GM19467 (cell line): ENCODE measurements around the gene STYXL2.

ENCODE experiments used
- ATAC-seq: cut with Tn5 transposase; IDR thresholded peaks from one replicate; pipeline ENCODE4 v1.9.1; 2021; ENCODE audit warnings: mild to moderate bottlenecking, moderate library complexity; ENCODE audit not compliant: unreplicated experiment

Gene STYXL2

GRCh38 chr1:167105271-167106118, 11.6 kb downstream of the STYXL2 start:
- ATAC-seq, result no peak

- ATAC-seq, result no peak
These were observed 12.2 kb downstream of the STYXL2 start for GRCh38 chr1:167106119-167106461.

GRCh38 chr1:167107456-167107855, 13.6 kb downstream of the STYXL2 start:
- no peak for ATAC-seq

GRCh38 chr1:167109125-167109524, 15.2 kb downstream of the STYXL2 start:
- no peak for ATAC-seq

GRCh38 chr1:167110586-167110985, 16.7 kb downstream of the STYXL2 start:
- no peak for ATAC-seq

GRCh38 chr1:167111868-167112709, 18.2 kb downstream of the STYXL2 start:
- no peak for ATAC-seq

GRCh38 chr1:167114725-167115124, 20.9 kb downstream of the STYXL2 start:
- no peak for ATAC-seq

- no peak for ATAC-seq
These were observed 21.8 kb downstream of the STYXL2 start for GRCh38 chr1:167115655-167116054.

GRCh38 chr1:167116174-167116573, 22.3 kb downstream of the STYXL2 start:
- no peak for ATAC-seq

GRCh38 chr1:167117225-167117624, 23.4 kb downstream of the STYXL2 start:
- ATAC-seq, result no peak

GRCh38 chr1:167118188-167118587, 24.3 kb downstream of the STYXL2 start:
- no peak for ATAC-seq

- ATAC-seq, result no peak
These were observed 25.8 kb downstream of the STYXL2 start for GRCh38 chr1:167119696-167120095.

GRCh38 chr1:167120899-167121298, 27.0 kb downstream of the STYXL2 start:
- ATAC-seq, result no peak

- no peak for ATAC-seq
These were observed 27.7 kb downstream of the STYXL2 start for GRCh38 chr1:167121375-167122120.

- no peak for ATAC-seq
These were observed 28.2 kb downstream of the STYXL2 start for GRCh38 chr1:167122121-167122480.

GRCh38 chr1:167122568-167122967, 28.7 kb downstream of the STYXL2 start:
- no peak for ATAC-seq

GRCh38 chr1:167126317-167126716, 32.4 kb downstream of the STYXL2 start:
- no peak for ATAC-seq

- no peak for ATAC-seq
These were observed 32.9 kb downstream of the STYXL2 start for GRCh38 chr1:167126811-167127210.

GRCh38 chr1:167127236-167127635, 33.4 kb downstream of the STYXL2 start:
- no peak for ATAC-seq

- ATAC-seq, result no peak
These were observed 33.8 kb downstream of the STYXL2 start for GRCh38 chr1:167127661-167128060.
